ENCODE results near the gene CBY2.
"Not testable (repeated sequence)": the region's sequence is repeated elsewhere in the genome, so short reads cannot be mapped to it uniquely, and the experiment has no call there.

The CBY2 gene

GRCh38 chr13:45748941-45749759 lies 47.0 kb downstream of the CBY2 start:
- DNase-seq: no peak

DNA sequence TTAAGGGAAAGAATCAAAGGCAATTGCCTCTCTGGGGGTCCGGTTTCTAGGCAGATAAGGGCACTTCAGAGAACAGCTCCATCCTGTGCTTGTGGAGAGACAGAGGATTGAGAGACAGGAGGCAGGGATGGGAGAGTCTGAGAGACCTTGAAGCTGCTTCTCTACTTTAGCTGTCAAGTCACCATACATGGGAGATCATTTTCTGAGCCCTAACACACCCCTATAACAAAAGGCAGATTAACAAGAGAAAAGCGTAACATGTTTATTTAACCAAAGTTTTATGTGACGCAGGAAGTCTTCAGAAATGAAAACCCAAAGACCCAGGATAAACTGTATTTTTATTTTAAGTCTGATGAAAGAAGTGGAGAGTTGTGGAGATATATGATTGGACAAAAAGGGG lies 48.4 kb downstream of the CBY2 start:
- no peak for DNase-seq

GRCh38 chr13:45751885-45752284 lies 49.8 kb downstream of the CBY2 start:
- DNase-seq: no peak

DNA sequence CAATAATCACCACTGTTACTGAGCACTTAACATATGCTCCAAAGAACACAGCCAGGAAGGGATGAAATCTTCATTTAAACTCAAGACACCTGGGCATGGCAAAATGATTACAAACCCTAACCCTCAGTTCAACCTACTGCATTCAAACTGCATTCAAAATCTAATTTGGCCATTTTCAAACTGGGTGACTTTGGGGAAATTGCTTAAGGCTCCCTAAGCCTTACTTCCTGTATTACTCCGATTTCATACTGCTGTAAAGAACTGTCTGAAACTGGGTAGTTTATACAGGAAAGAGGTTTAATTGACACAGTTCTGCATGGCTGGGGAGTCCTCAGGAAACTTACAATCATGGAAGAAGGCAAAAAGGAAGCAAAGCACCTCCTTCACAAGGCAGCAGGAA lies 50.4 kb downstream of the CBY2 start:
- DNase-seq: no peak

DNA sequence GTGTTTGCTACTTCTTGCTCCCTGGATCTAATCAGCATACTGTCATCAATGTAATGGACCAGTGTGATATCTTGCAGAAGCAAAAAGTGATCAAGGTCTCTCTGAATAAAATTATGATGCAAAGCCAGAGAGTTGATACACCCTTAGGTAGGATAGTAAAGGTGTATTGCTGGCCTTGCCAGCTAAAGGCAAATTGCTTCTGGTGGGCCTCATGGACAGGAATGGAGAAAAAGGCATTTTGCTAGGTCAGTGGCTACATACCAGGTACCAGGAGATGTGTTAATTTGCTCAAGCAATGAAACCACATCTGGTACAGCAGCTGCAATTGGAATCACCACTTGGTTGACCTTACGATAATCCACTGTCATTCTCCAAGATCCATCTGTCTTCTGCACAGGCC lies 54.4 kb downstream of the CBY2 start:
- not testable (repeated sequence) for DNase-seq

DNA sequence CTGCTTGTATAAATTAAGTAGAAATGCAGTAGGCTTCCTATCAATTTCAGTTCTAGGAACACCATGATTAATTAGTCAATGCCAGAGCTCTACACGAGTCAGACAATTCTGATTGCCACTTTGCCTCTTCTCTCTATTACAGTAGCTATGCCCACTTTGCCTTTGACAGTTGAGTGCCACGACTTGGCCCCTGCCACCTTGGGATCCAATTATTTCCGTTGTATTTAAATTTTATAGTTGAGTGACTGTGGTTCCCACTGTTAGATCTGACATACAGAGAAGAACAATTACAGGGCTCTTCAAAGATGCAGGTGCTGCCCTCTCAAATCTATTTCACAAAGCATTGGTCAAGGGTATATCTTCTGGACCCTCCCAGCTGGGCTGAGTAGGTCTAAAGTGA lies 55.5 kb downstream of the CBY2 start:
- DNase-seq: not testable (repeated sequence)

DNA sequence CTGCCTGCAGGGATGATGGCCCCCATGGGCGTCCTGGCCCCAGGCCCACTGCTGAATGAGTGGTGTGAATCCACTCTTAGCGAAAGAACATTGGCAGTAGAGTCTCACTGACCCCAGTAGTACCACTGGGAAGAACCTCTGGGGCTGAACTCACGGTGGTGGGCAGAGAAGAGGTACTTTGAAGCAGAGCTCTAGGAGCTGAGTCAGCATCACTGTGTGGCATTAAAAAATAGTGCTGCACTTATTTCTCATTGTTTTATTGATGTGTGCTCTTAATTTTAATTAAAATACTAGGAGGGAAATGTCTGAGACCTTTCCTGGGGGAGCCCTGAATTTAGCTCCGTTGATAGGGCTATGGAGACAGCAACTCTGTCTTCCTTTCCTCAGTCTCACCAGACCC lies 61.3 kb downstream of the CBY2 start:
- no peak for DNase-seq

Data from activated naive CD4-positive, alpha-beta T cell treated with anti-CD3 and anti-CD28 coated beads, Interleukin-2, amount 50 U/mL, for 16 hours (primary cell).